GM19438 (cell line): ENCODE data around the gene HACL1.
"Not testable (repeated sequence)": the region's sequence is repeated elsewhere in the genome, so short reads cannot be mapped to it uniquely, and the experiment has no call there.

ENCODE experiments used
- ATAC-seq: cut with Tn5 transposase; IDR thresholded peaks from one replicate; pipeline ENCODE4 v1.9.1; 2021; ENCODE audit warnings: low read depth; ENCODE audit not compliant: unreplicated experiment

The HACL1 gene

DNA sequence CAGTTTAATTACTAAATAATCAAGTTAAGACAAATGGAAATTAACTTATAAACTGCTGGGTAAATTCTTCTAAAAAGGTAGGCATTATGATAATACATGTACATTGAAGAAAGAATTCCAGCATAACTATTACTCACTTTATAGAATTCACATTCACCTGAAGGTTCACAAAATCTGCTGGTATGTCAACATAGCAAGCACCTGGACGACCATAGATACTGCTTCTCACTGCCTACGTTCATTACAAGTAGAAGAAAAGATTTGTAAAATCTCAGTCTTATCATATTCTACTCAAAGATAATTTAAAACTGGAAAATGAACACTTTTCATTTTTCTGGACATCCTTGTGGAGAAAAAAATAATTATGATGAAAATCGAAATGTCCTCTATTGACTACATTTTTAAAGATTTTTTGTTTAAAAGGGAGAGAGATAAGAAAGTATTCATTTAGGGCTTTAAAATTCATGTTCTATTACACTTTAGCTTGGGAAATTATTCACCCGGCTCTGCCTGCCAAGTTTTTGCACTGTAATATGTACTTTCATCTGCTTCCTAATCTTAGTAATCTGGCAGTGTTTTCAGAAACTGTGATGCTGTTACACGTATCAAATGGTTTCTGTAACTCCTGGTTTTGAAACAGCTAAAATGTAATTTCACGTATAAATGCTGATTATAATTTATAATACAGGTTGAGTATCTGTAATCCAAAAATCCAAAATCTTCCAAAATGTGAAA, 16.1 kb downstream of the HACL1 start:
- no peak for ATAC-seq

DNA sequence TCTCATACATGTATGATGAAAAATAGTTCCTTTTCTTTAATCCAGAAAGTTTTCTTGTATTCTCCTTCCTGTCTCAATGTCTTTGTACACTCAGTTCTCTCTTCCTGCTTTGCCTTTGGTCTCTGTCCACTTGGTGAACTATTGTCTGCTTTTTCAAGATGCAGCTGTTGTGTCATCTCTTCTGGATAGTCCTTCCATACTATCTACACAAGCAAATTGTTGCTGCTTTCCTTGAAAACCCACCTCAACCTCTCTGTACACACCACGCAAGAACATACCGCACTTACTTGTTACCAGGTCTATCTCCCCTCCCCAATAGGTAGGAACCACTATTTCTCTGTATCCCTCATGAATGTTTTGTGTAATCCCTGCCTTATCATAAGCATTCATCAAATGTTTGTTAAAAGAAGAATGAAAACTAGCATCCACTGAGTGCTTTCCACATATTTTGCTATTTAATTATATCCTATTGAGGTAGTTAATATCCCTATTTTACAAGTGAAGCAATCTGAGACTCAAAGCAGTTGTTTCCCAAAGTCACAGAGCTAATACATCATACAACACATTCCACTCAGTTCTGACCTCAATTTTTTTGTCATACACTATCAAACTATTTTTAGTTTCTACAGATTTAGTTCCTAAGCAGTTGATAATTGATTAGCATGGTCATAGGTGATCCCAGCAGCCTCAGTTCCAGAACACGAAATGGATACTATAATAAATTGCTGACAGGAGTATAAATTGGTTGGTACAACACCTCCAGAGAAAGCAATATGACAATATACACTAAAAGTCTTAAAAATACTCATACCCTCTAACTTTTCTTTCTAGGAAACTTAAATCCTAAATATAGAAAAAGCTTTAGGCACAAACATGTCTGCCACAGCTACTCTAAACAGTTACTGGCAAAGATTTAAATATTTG, 19.6 kb downstream of the HACL1 start:
- ATAC-seq, result no peak

DNA sequence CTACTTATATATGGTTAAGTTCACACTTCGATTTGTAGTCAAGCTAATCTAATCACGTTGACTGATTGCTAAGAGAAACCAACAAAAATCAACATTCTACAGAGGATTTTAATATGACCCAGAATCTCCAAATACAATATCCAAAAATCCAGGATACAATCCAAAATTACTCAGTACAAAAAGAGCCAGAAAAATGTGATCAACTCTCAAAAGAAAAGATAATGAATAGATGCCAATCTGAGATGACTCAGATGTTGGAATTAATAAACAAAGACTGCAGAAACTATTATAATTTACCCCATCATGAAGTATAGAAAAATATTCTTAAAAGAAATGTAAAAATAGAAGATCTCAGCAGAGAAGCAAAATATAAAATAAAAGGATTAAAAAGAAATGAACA, 22.3 kb downstream of the HACL1 start:
- ATAC-seq, result no peak

DNA sequence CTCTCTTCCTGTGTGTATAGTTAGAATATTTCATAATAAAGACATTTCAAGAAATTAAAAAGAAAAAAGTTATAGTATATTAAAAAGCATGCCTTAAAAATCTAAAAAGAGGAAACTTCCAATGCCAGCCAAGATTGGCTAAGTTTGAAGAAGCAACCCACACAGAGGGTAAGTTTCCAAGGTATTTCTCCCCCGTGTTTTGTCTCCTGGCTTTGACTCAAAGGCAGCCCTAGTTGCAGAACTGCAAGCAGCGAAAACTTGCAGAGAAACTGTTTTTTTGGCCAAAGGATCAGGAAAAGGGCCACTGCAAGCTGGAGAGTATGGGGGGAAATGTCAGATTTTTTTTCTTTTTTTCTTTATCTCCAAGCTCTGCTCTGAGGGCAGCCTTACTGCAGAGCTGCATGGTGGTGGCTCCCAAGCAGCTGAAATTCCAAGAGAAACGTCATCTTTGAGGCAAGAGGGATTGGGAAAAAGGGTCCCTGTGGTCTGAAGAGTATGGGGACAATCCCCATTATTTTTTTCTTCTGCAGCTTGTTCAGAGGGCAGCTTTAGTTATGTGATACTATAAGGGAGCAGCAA, 23.0 kb downstream of the HACL1 start:
- no peak for ATAC-seq

DNA sequence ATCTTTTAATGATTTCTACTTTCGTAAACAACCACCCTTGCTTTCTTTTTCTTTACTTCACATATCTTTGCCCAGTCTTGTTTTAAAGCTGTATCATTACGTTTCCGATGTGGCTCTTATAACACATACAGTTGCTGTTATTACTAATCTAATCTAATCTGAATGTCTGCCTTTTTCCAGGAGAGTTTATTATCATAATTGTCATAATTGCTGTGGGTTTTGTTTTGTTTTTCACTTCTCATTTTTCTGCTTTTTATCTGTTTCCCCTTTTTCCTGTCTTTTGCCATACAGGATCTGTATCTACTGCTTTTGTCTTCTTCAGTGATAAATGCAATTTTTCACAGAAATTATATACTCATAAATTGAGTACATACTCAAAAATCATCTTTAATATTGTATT, 24.9 kb downstream of the HACL1 start:
- ATAC-seq, result no peak

DNA sequence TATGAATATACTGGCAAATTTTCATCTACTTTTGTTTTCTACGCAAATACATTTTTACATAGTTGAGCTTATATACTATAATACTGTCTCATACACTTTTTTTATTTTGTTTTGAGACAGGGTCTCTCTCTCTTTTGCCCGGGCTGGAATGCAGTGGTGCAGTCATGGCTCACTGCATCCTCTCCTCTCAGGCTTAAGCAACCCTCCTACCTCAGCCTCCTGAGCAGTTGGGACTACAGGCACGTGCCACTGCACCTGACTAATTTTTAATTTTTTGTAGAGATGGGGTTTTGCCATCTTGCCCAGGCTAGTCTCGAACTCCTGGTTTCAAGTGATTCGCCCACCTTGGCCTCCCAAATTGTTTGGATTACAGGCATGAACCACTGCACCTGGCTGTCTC, 25.9 kb downstream of the HACL1 start:
- no peak for ATAC-seq

DNA sequence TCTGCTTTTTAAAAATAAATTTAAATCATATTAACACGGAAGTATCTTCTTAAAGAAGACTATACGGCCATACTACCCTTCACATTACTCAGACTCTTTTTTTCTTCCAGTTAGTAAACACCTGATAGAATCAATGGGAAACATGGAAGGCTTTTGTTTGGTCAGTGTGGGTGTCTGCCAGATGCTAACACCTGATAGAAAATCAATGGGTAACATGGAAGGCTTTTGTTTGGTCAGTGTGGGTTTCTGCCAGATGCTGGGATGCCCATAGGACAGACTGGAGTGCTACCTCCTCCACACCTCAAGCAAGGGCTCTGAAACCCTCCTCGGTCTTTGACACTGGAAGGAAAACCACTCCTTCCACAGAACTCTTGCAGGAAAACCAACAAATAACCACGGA, 29.2 kb downstream of the HACL1 start:
- ATAC-seq, result no peak

DNA sequence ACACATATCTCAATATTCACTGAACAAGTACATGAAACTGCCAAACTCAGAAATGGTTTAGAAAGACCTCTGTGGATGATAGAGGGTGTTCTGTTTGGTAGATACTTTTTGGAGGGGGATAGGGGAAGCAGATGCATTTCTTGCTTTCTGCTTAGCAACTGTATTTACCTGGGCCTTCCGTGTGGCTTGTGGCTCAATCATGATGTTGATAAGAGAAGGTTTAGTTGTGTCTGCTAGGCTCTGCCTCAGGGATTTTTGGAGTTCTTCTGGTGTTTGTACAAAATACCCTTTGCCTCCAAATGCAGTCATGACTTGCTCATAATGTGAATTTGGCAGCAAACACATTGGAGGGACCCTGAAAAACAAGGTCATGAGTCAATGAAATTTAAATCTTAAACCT, 38.2 kb downstream of the HACL1 start:
- no peak for ATAC-seq

DNA sequence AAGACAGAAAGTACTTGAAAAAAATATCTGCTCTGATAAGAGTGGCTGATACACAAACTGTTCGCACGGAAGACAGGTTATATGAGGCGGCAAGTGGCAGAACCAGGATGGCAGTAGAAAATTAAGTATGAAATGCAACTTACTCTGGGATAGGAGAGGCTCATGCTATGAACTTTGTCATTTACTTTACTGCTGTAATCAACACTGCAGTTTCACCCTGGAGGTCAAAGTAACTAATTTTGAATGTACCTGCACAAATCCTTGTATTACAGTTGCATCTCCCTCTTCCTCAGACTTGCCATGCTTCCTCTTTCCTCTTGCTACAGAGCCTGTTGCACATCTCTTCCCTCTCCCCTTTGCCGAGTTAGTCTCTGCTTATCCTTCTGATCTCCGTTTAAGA, 38.8 kb downstream of the HACL1 start:
- no peak for ATAC-seq

DNA sequence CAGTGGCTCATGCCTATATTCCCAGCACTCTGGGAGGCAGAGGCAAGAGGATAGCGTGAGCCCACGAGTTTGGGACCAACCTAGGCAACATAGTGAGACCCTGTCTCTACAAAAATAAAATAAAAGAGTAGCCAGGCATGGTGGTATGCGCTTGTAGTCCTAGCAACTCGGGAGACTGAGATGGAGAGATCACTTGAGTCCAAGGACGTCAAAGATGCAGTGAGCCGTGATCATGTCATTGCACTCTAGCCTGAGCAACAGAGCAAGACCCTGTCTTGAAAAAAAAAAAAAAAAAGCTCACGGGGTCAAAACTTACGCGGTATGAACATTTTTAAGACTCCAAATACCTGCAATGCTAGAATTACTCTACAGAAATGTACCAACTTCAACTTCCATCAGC, 42.8 kb downstream of the HACL1 start:
- no peak for ATAC-seq

DNA sequence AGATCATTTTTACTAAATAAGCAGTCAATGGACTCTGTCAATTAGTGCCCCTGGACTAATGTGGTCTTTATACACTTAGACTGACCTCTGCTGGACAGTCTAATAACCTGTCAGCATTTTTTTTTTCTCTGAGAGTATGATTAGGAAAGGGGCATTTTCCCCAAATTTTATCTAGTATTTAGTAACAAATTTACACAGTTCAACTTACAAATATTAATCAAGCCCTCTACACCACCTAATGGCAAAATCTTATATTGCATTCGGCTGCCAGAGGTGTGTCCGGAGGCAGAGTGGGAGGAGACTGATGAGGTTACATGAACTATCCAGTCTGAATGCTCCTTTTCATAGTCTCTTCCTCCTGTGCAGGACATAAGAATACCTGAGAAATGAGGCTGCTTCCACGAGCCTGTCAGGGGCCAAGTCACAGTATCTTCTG, 43.8 kb downstream of the HACL1 start:
- peak; percentile 62 for ATAC-seq

DNA sequence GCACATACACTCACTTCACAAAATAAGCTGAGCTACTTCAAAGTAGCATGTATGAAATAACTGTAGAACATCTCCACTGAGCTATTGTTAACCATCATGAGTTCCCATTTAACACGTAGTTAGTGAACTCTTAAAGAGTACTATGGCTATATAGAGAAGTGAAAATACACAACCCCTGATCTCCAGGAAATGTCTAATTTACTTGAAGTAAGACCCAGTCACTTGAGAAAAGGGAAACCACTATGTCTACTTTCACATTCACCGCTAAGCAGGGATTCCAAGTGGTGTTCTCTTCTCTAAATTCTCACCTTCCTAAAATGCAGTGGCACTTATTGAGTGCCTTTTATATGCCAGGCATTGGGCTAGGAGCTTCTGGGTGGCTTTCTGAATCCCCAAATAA, 44.9 kb downstream of the HACL1 start:
- ATAC-seq, result peak; percentile 75

DNA sequence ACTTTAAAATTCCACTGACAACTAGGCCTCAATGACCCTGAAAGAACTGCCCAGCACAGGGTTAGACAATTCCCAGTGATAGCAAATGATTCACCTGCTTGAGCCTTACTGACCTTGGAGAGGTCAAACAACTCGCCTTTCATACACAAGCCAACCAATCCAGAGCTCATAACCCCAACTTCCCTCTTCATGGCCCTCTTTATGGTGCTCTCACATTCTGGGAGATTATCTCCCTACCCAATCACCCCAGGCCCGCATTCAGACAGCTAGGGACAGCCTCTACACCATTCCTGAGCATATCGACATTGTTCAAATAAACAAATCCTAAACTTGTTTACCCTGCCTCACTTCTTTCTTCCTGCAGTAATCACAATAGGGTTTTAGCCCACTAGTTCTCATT, 47.6 kb downstream of the HACL1 start:
- no peak for ATAC-seq

DNA sequence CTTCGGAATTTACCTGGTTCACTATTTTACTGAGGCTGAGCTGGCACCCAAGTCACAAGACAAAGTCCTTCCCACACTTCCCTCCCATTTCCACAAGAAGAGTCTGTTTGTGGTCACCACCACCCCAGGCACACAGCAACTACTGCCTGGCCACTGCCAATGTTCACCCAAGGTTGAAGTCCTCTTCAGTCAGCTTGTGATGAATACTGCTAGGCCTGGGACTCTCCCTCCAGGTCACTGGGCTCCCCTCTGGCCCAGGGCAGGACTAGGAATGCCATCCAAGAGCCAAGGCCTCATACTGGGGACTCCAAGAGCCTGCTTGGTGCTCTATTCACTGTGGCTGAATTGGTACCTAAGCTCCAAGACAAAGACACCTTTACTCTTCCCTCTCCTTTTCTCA, 49.5 kb downstream of the HACL1 start:
- no peak for ATAC-seq

DNA sequence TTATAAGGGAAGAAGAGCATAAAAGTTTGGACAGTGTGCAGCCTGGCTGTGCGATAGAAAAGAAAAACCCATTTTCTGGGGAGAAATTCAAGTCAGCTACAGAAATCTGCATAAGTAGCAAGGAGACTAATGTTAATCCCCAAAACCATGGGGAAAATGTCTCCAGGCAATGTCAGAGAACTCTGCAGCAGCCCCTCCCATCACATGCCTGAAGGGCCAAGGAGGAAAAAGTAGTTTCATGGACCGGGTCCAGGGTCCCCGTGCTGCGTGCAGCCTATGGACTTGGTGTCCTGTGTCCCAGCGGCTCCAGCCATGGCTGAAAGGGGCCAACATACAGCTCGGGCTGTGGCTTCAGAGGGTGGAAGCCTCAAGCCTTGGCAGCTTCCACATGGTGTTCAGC, 51.5 kb downstream of the HACL1 start:
- no peak for ATAC-seq

DNA sequence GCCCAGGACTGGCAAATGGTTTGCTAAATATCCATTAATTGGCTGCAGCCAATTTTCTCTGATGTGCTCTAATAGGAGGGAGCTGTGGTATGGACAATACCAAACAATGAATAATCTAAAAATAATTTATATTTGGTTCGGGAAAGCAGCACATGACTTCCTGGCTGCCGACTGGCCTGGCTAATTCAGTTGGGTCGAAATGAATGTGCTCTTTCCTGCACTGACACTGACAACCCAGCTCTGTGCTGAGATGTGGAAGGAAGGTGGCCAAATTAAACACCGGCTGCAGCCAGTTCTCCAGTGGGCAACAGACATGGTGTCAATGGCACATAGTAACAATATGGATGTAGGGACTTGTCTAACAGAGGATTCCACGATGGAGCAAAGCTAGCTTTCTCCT, 58.8 kb downstream of the HACL1 start:
- no peak for ATAC-seq

DNA sequence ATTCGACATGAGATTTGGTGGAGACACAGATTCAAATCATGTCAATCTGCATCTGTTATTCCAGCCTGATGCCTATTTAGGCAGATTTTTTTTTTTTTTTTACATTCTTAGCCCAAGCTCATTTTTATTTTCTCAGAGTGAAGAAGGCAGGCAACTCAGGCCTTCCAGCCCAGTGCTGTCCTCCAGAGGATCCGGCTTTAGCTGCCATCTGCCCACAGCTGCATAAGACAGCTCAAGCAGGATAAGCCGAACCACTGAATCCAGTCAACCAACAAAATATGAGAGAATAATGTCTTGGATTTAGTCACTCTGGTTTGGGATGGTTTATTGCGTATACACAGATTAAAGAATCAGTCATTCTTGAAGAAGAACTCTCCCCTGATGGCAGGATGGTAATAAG, 60.0 kb downstream of the HACL1 start:
- no peak for ATAC-seq

DNA sequence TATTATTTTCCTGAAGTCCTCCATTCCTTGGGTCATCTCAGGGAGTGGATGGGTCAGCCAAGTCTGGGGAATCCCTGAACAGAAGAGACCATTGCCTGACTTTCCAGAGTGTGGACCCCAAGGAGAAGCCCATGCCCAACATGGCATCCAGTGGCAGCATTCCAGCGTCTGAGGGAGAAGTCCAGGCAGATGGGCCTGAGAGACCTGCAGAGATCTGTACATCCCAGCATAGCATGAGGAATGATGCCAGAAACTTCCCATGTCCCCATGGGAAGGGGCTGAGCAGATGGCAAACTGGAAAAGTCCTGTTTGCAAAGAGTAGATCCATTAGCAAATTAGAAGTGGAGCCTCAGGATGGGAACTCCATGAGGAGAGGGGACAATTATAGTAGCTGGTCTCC, 62.3 kb downstream of the HACL1 start:
- ATAC-seq, result no peak

DNA sequence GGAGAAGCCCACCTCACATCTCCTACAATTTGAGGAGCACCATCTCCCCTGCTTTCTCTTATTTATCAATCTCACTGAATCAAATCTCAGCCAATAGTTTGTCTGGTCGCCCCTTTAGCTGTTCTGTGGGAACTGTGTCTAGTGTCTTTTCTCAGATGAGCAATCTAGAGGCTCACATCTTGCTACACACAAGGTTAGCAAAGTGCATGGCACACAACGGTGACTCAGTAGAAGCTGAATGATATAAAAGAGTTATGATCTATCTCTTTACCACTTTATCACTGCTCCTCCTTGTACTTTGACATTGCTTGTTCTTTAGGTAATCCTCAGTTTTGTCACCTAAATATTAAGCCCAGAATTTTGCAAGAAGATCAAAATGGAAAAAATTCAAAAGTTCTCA, 63.0 kb downstream of the HACL1 start:
- ATAC-seq, result no peak

DNA sequence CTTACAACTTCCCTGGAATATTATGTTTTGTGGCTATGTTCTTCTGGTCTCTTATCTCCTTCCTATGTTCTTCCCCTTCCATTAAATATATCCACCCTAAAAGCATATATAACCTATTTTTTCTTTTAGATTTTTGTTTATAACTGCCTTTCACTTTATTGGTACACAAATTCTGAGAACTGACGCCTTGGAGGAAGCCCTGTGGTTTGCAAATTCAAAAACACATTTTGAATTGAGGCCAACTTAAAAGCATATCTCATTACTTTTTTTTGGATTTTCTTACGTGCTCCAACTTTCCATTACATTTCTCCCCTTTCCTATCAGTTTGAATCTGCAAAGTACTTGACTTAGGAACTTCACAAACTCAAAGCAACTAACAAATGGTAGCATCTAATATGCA, 64.5 kb downstream of the HACL1 start:
- no peak for ATAC-seq

DNA sequence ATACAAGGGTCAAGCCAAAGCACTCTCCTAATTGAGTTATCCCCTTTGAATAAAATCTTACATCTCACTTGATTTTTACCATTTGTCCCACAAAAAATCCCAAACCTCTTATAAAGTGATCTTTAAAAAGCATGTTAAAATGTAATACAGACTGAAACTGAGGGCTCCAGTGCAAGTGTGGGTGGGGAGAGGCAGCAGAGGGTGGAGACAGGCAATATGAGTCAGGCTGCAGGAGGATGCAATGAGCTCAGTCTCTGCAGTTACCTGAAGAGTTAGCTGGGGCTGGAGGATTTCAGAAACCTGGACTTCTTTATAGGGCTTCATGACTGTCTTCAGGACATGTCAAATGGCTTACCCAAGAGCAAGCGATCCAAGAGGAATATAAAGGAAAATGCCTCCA, 65.6 kb downstream of the HACL1 start:
- no peak for ATAC-seq

DNA sequence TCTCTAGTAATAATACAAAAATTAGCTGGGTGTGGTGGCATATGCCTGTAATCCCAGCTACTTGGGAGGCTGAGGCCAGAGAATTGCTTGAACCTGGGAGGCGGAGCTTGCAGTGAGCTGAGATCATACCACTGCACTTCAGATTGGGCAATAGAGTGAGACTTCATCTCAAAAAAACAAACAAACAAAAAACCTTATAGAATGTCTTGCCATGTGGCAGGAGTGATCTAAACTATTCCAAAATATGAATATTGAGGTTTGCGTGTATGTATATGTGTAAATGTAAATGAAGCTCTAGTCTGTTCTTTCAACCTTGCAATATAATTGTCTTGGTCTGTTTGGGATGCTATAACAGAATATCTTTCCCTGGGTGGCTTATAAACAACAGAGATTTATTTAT, 68.8 kb downstream of the HACL1 start:
- not testable (repeated sequence) for ATAC-seq
